ENCODE measurements around the gene PCLAF. TPM values are rescaled to one million over a fixed set of nuclear protein-coding genes. Genes with fewer than 3 reads are reported as not detected.
A peak's percentile ranks its signal among the peaks of the same experiment; 100 is the strongest.

PCLAF gene
- total and polyA plus RNA-seq, 2 donors (not counting 3 experiments of a cell fraction or from before 2014, with no cell fraction given): 54.7 to 55.2 TPM

GRCh38 chr15:64425221-64425620, 44.0 kb upstream of the PCLAF start:
- Histone ChIP-seq H3K9me1 (replicated peaks; ENCODE audit: control insufficient read depth, extremely low read depth, insufficient read depth, low read length) (no peaks in the 10 kb centered on the region), H4K20me1 (replicated peaks; ENCODE audit: control insufficient read depth, extremely low read depth, insufficient read depth, low read length) (no peaks in the 10 kb centered on the region), H3K27me3 (ENCODE audit: control insufficient read depth in 2 of 2, insufficient read depth in 2 of 2, low read length in 2 of 2) (no peaks in the 10 kb centered on the region), H3K4me2 (ENCODE audit: insufficient read depth, low read length) (no peak overlapping the region), H3K27ac (ENCODE audit: insufficient read depth, low read depth, low read length) (no peak overlapping the region), H3K9me3 (replicated peaks; ENCODE audit: control insufficient read depth, insufficient read depth, low read length) (no peaks in the 10 kb centered on the region), H3K36me3 (ENCODE audit: control insufficient read depth in 2 of 2, extremely low read depth in 1 of 2, insufficient read depth in 2 of 2, low read length in 2 of 2) (peaks cover 5 to 10% of the 10 kb centered on the region in 2 experiments), H3K4me1 (ENCODE audit: control insufficient read depth, extremely low read depth, insufficient read depth, low read length) (no peaks in the 10 kb centered on the region), H3K9ac (replicated peaks; ENCODE audit: extremely low read depth, insufficient read depth, low read length) (no peak overlapping the region), H3K79me2 (ENCODE audit: control insufficient read depth, insufficient read depth, low read length) (no peaks in the 10 kb centered on the region), H2AFZ (ENCODE audit: low read depth, low read length) (no peak overlapping the region), H3K4me3 (replicated peaks in 1 of 3; ENCODE audit: insufficient read depth in 1 of 3, low read depth in 1 of 3, low read length in 3 of 3) (no peak overlapping the region)
- FAIRE-seq (no peak), DNase-seq (ENCODE audit: low read depth, low spot score) (no peak)
- intact Hi-C loops (cut with micrococcal nuclease): no loop called here
- CTCF ChIA-PET: interaction anchor here (1.0 to 4.7 kb wide), 6 partner anchors 172 to 303 kb away, joined by 3 to 92 read pairs (median 22); no protein-coding TSS in a partner anchor
- POLR2A ChIA-PET: no interaction called here
- TF ChIP-seq CTCF (IDR thresholded peaks at IDR 0.05; ENCODE audit: extremely low read depth in 1 of 2, insufficient read depth in 1 of 2, low read depth in 1 of 2, low read length in 2 of 2) (no peak), POLR2AphosphoS5 (IDR thresholded peaks at IDR 0.05; ENCODE audit: insufficient read depth, low read depth, low read length) (no peak), MAX (IDR thresholded peaks at IDR 0.05; ENCODE audit: insufficient read depth, insufficient read length) (no peak)
- dilution Hi-C loops (cut with MboI; ENCODE audit: extremely low pct_ligation_motif_present, low sequenced_read_pairs): no loop called here
- no TSS peak for BruUV-seq (replicated peaks)

GRCh38 chr15:64423970-64424369, 42.7 kb upstream of the PCLAF start:
- Histone ChIP-seq H4K20me1 (replicated peaks; ENCODE audit: control insufficient read depth, extremely low read depth, insufficient read depth, low read length) (no peaks in the 10 kb centered on the region), H3K9me1 (replicated peaks; ENCODE audit: control insufficient read depth, extremely low read depth, insufficient read depth, low read length) (no peaks in the 10 kb centered on the region), H3K9ac (replicated peaks; ENCODE audit: extremely low read depth, insufficient read depth, low read length) (no peak overlapping the region), H3K27me3 (ENCODE audit: control insufficient read depth in 2 of 2, insufficient read depth in 2 of 2, low read length in 2 of 2) (no peaks in the 10 kb centered on the region), H3K36me3 (ENCODE audit: control insufficient read depth in 2 of 2, extremely low read depth in 1 of 2, insufficient read depth in 2 of 2, low read length in 2 of 2) (peaks cover 5 to 12% of the 10 kb centered on the region in 2 experiments), H3K9me3 (replicated peaks; ENCODE audit: control insufficient read depth, insufficient read depth, low read length) (no peaks in the 10 kb centered on the region), H3K27ac (ENCODE audit: insufficient read depth, low read depth, low read length) (no peak overlapping the region), H3K4me3 (replicated peaks in 1 of 3; ENCODE audit: insufficient read depth in 1 of 3, low read depth in 1 of 3, low read length in 3 of 3) (no peak overlapping the region), H3K79me2 (ENCODE audit: control insufficient read depth, insufficient read depth, low read length) (no peaks in the 10 kb centered on the region), H3K4me1 (ENCODE audit: control insufficient read depth, extremely low read depth, insufficient read depth, low read length) (no peaks in the 10 kb centered on the region), H3K4me2 (ENCODE audit: insufficient read depth, low read length) (no peak overlapping the region), H2AFZ (ENCODE audit: low read depth, low read length) (no peak overlapping the region)
- TF ChIP-seq MAX (IDR thresholded peaks at IDR 0.05; ENCODE audit: insufficient read depth, insufficient read length) (no peak), GATA2 (IDR thresholded peaks at IDR 0.05; ENCODE audit: insufficient read depth, insufficient read length, low read depth, low read length) (no peak), MYC (IDR thresholded peaks at IDR 0.05; ENCODE audit: low read depth, low read length) (no peak), FOS (IDR thresholded peaks at IDR 0.05; ENCODE audit: borderline replicate concordance, insufficient read depth, low read length) (no peak), JUN (IDR thresholded peaks at IDR 0.05; ENCODE audit: borderline replicate concordance, insufficient read depth, insufficient read length, low read depth) (no peak), POLR2AphosphoS5 (IDR thresholded peaks at IDR 0.05; ENCODE audit: insufficient read depth, low read depth, low read length) (no peak), POLR2A (IDR thresholded peaks at IDR 0.05; ENCODE audit: low read depth, low read length) (no peak), EZH2 (IDR thresholded peaks at IDR 0.05; ENCODE audit: borderline replicate concordance, low read depth, low read length, severe bottlenecking) (no peak), CTCF (IDR thresholded peaks at IDR 0.05; ENCODE audit: extremely low read depth in 1 of 2, insufficient read depth in 1 of 2, low read depth in 1 of 2, low read length in 2 of 2) (no peak)
- no peak for DNase-seq (ENCODE audit: low read depth, low spot score)
- BruUV-seq (replicated peaks): no TSS peak
- CTCF ChIA-PET: no interaction called here
- intact Hi-C loops (cut with micrococcal nuclease) (no loop called here), dilution Hi-C loops (cut with MboI; ENCODE audit: extremely low pct_ligation_motif_present, low sequenced_read_pairs) (no loop called here)
- peak; percentile 21 for FAIRE-seq
- POLR2A ChIA-PET: no interaction called here

Measured in endothelial cell of umbilical vein (primary cell).